GM13977 (cell line): ENCODE results near the gene SLAMF7.

Experiments
- DNase-seq: peaks from one replicate; pipeline ENCODE4 v3.0.0; 2012; ENCODE audit warnings: low spot score
- CTCF ChIP-seq: IDR thresholded peaks from 2 replicates; pipeline ENCODE4 v1.5.1; 2012; ENCODE audit warnings: mild to moderate bottlenecking, control low read depth; ENCODE audit not compliant: insufficient read depth; ENCODE audit errors: extremely low read depth, missing control alignments
- in situ Hi-C: fragments of 300-500 bp; cut with MboI; formaldehyde crosslinking; loops from one replicate; pipeline ENCODE4 v1.12.0; 2022; ENCODE audit warnings: low sequenced_read_pairs, low pct_unique_long_range_greater_than_20kb, mixed read lengths, inconsistent platforms; ENCODE audit not compliant: unreplicated experiment

Gene SLAMF7

GRCh38 chr1:160756849-160757201, 17.8 kb downstream of the SLAMF7 start:
- no peak for DNase-seq
- TF ChIP-seq CTCF, result no peak
- in situ Hi-C loops, result no loop called here

- DNase-seq, result no peak
- in situ Hi-C loops, result no loop called here
- no peak for TF ChIP-seq CTCF
Measured at GRCh38 chr1:160758521-160758920, 19.5 kb downstream of the SLAMF7 start.

GRCh38 chr1:160759740-160760139, 20.7 kb downstream of the SLAMF7 start:
- TF ChIP-seq CTCF, result no peak
- in situ Hi-C loops, result no loop called here
- no peak for DNase-seq

- DNase-seq, result no peak
- TF ChIP-seq CTCF, result no peak
- in situ Hi-C loops, result no loop called here
Measured at GRCh38 chr1:160761046-160761445, 22.0 kb downstream of the SLAMF7 start.

GRCh38 chr1:160761886-160762285, 22.8 kb downstream of the SLAMF7 start:
- no peak for DNase-seq
- in situ Hi-C loops, result no loop called here
- TF ChIP-seq CTCF, result no peak

- in situ Hi-C loops, result no loop called here
- no peak for TF ChIP-seq CTCF
Measured at GRCh38 chr1:160763993-160764392, 24.9 kb downstream of the SLAMF7 start.

More at GRCh38 chr1:160763993-160764392, 24.9 kb downstream of the SLAMF7 start:
- DNase-seq, result no peak
